HG02588 (cell line): ENCODE results near the gene TMEM86A.

Experiments used
- ATAC-seq: cut with Tn5 transposase; IDR thresholded peaks from one replicate; pipeline ENCODE4 v1.9.1; 2021; ENCODE audit warnings: mild to moderate bottlenecking, moderate library complexity; ENCODE audit not compliant: unreplicated experiment

The TMEM86A gene

GRCh38 chr11:18699848-18700261 lies 1.3 kb downstream of the TMEM86A start:
- ATAC-seq, result no peak

- ATAC-seq, result no peak
These were observed 1.8 kb downstream of the TMEM86A start for GRCh38 chr11:18700375-18700774.

DNA sequence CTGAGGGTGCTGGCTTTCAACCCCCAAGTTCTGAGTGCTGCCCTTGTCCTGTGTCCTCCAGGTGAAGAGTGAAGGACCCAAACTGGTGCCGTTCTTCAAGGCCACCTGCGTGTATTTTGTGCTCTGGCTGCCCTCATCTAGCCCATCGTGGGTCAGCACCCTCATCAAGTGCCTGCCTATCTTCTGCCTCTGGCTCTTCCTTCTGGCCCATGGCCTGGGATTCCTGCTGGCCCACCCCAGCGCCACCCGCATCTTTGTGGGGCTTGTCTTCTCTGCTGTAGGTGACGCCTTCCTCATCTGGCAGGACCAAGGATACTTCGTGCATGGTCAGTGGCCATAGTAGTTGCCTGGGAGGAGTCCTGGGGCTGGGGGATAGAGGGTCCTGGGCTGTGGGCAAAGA lies 2.3 kb downstream of the TMEM86A start:
- no peak for ATAC-seq

DNA sequence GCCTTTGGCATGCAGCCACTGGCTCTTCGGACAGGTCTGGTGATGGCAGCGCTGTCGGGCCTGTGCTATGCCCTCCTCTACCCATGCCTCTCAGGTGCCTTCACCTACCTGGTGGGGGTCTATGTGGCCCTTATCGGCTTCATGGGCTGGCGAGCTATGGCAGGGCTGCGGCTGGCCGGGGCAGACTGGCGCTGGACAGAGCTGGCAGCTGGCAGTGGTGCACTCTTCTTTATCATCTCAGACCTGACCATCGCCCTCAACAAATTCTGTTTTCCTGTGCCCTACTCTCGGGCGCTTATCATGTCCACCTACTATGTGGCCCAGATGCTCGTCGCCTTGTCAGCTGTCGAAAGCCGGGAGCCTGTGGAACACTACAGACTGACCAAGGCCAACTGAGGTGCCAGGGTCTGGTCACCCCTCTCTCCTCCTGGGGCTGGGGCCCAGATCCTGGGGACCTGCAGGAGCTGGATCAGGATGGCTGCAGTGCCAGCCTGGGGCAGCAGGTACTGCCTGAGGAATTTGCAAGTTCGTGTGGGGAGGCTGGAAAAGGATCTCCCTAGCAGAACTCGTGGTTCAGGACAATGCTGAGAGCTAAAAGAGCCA lies 3.1 kb downstream of the TMEM86A start:
- ATAC-seq, result no peak

DNA sequence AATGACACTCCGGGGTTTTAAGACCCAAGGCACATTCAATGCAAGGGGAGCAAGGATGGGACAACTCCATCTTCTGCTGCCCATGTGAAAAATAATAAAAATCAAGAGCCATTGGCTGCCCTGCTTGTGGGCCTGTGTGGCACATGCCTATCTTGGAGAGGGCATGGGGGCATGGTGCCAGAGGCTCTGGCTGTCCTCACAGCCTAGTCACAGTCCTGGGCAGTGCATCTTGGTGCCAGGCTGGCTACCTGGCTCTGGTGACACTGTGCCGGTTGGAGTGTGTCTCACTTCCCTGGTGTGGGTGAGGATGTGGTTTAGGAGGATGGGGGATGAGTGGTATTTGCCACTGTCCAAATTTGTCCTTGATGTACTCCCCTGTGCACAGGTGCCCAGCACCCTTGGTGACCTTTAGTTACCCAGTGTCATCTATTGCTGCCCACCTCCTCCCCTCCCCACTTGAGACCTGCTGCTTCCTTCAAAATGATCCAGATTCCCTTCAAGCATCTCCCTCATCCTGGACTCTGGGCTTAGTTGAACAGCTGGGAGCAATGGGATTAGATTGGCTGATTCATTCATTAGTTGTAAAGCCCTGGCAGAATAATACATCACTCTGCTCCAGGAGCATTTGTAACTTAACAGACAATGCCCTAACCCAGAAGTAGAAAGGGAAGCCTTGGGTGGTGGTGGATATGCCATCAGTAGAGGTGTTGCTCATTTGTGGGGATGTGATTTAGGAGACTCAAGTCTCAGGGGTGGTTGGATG lies 4.6 kb downstream of the TMEM86A start:
- no peak for ATAC-seq

DNA sequence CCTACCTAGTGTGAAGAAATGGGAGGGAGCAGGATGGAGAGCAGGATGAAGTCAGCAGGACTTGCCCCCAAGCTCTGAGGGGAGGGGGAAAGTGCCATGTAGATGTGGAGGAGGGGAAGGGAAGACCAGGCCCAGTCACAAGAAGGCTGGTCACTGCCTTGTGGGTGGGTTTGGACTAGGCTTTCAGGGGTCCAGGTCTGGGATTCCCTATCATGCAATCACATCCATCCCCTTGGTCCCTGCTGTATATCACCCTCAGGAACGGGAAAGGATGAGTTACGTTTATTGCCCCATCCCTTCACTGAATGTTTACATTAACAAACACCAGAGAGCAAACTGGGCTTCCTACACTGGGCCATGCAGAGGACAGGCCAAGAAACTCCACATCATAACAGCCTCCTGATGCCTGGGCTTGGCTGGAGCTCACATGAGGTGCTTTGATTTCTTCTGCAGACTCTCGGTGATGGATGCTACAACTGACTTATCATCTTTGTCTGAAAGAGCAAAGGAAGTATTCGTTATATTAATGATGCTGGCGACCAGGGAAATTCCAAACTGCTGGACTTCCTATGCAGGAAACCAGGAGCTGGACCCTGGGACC lies 5.6 kb downstream of the TMEM86A start:
- ATAC-seq, result no peak

DNA sequence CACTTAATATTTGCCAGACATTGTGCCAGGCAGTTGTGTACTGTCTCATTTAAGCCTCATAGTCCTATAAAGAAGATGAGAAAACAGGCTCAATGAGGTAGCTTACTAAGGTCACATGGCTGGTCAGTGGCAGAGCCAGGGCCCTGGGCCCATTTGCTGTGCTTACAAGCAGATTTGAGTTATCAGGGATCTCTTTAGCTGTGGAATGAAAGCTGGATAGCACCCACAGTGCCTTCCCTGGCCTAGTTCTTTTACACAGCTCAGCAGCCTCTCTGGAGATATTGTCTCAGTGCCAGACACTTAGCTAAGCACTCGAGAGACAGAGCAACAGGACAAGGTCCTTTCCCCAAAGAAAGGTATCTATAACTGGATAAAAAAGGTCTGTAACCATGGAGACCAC lies 6.1 kb downstream of the TMEM86A start:
- no peak for ATAC-seq

- no peak for ATAC-seq
These were observed 7.2 kb downstream of the TMEM86A start for GRCh38 chr11:18705651-18706281.

- peak; percentile 43 for ATAC-seq
These were observed 8.0 kb downstream of the TMEM86A start for GRCh38 chr11:18706330-18707243.

- ATAC-seq, result no peak
These were observed 9.3 kb downstream of the TMEM86A start for GRCh38 chr11:18707811-18708340.

DNA sequence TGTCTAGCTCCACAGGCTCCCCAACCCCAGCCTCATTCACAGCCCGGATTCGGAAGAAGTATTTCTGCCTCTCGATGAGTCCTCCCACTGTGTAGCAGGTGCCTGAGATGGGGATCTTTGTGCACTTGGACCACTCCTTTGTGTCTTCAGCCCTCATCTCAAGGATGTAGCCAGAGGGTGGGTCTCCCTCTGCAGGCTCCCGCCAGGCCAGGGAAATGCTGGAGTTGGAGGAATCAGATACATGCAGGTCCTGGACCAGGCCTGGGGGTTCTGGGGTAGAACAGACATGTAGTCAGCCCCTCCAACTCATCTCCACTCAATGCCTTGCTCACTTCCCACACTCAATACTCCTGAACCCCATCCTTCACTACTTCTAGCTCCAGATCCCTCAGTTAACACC lies 10.8 kb downstream of the TMEM86A start:
- no peak for ATAC-seq

DNA sequence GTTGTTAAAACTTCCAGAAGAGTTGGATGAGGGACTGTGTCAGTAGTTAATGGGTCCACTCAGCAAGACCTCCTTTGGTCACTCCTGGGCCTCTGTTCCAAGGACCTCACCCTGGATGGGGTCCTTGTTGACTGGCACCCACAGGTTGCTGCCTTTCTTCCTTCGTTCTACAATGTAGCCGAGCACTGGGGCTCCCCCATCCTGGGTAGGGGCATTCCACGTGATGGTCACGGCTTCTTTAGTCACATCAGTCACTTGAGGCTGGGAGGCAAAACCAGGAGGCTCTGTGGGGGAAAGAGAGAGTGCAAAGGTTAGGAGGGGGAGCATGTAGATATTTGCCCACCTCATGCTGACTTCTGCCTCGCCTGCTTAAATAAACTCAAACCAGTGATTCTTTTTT lies 12.0 kb downstream of the TMEM86A start:
- ATAC-seq, result no peak

GRCh38 chr11:18713646-18714442 lies 15.3 kb downstream of the TMEM86A start:
- ATAC-seq, result no peak

GRCh38 chr11:18714443-18714780 lies 15.8 kb downstream of the TMEM86A start:
- ATAC-seq, result no peak

GRCh38 chr11:18715476-18715875 lies 16.9 kb downstream of the TMEM86A start:
- ATAC-seq, result no peak

GRCh38 chr11:18720091-18720807 lies 21.7 kb downstream of the TMEM86A start:
- ATAC-seq, result no peak

- ATAC-seq, result peak; percentile 78
These were observed 22.4 kb downstream of the TMEM86A start for GRCh38 chr11:18720808-18721560.

DNA sequence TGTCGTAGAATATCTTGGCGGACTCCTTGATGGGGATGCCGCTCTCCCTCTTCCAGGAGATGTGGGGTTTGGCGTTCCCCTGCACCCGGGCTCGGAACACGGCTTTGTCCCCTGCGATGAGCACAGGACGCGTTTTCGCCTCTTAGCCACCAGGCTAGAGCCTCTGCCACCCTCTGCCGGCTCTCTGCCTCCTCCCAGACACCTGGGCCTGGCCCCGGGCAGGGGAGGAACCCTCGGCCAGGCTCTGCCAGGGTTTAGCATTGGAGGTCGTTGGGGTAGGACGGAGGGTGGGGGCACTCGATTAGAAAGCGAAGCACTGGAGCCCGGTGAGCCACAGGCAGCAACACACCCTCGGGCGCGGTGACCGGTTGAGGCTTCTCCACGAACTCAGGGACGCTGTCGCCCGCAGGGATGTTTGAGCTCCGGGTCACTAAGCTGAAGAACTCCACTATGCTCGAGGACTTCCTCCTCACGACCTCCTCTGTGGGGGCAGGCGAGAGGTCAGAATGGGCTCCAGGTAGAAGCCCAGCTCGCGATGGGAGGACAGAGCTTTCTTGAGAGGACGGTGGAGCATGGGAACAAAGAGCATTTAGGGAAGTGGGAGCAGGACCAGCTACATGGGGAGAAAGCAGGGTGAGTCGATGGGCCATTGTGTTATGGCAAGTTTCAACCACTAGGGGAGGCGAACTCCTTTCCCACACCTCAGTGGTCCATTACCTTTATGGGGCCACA lies 23.1 kb downstream of the TMEM86A start:
- peak; percentile 62 for ATAC-seq
